ENCODE data around the gene KDSR.
A peak's percentile ranks its signal among the peaks of the same experiment; 100 is the strongest.

The KDSR gene

GRCh38 chr18:63302636-63303405 is 64.2 kb downstream of the KDSR start:
- no peak for DNase-seq

GRCh38 chr18:63302220-63302619 is 64.8 kb downstream of the KDSR start:
- no peak for DNase-seq

- DNase-seq = no peak
Measured at GRCh38 chr18:63301434-63301833, 65.6 kb downstream of the KDSR start.

GRCh38 chr18:63299837-63300745 is 66.9 kb downstream of the KDSR start:
- peak; percentile 29 for DNase-seq

- no peak for DNase-seq
Measured at GRCh38 chr18:63298400-63299365, 68.3 kb downstream of the KDSR start.

GRCh38 chr18:63297687-63298399 is 69.2 kb downstream of the KDSR start:
- DNase-seq = no peak

GRCh38 chr18:63293935-63294334 is 73.1 kb downstream of the KDSR start:
- no peak for DNase-seq

- no peak for DNase-seq
Measured at GRCh38 chr18:63292831-63293683, 73.9 kb downstream of the KDSR start.

GRCh38 chr18:63291278-63291677 is 75.7 kb downstream of the KDSR start:
- no peak for DNase-seq

GRCh38 chr18:63290821-63291200 is 76.2 kb downstream of the KDSR start:
- DNase-seq = peak; percentile 35

- DNase-seq = no peak
Measured at GRCh38 chr18:63290166-63290820, 76.7 kb downstream of the KDSR start.

GRCh38 chr18:63288311-63288710 is 78.7 kb downstream of the KDSR start:
- no peak for DNase-seq

- DNase-seq = no peak
Measured at GRCh38 chr18:63287691-63288220, 79.2 kb downstream of the KDSR start.

GRCh38 chr18:63286926-63287325 is 80.1 kb downstream of the KDSR start:
- DNase-seq = no peak

GRCh38 chr18:63284827-63285733 is 81.9 kb downstream of the KDSR start:
- no peak for DNase-seq

GRCh38 chr18:63284173-63284799 is 82.7 kb downstream of the KDSR start:
- DNase-seq = no peak

GRCh38 chr18:63283305-63284094 is 83.5 kb downstream of the KDSR start:
- DNase-seq = no peak

- DNase-seq = no peak
Measured at GRCh38 chr18:63282793-63283192, 84.2 kb downstream of the KDSR start.
